ENCODE results near the gene NOL7. TPM values are rescaled to one million over a fixed set of nuclear protein-coding genes. Genes with fewer than 3 reads are reported as not detected.
A peak's percentile ranks its signal among the peaks of the same experiment; 100 is the strongest.

NOL7 gene
- total RNA-seq, 5 donors from 2014 or later (not counting 1 experiment from before 2014, with no cell fraction given) = 46.9 to 62.3 (median 59.3) TPM

DNA sequence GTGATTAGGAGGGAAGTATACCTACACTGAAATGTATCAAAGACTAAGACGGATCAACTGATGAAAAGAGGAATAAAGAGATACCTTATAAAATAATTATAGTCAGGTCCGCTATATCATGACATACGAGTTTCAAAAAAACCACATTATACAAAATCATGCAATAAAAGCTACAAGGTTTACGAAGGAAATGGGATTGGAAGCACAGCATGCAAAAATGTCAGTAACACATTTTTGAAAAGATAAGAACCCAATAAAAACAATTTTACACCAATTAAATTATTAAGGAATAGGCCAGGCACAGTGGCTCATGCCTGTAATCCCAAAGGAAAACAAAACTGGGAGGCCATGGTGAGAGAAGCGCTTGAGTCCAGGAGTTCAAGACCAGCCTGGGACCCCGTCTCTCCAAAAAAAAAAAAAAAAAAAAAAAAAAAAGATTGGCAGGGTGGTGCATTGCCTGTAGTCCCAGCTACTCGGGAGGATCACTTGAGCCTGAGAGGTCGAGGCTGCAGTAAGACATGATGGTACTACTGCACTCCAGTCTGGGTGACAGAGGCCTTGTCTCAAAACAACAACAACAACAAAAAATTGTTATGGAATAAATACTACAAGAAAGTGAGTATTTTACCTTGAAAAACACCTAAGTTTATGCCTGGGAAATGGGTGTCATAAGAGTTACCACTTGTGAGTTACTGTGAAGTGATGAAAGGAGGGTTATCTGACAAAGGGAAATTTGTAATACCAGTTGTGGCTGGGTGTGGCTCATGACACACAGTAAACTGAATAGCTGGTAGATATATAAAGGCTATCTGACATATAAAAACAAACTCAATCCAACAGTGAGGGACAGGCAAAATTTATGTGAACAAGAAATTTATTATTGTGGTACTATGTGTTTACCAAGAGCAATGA lies 51.3 kb downstream of the NOL7 start:
- Histone ChIP-seq H3K27me3 (replicated peaks in 1 of 2; ENCODE audit: control insufficient read depth in 2 of 2, extremely low read depth in 1 of 2, insufficient read depth in 2 of 2, low read length in 1 of 2) (no peaks in the 10 kb centered on the region), H3K4me1 (ENCODE audit: control insufficient read depth in 1 of 2, extremely low read depth in 1 of 2, insufficient read depth in 2 of 2, low read length in 2 of 2) (peaks cover 14 to 16% of the 10 kb centered on the region in 2 experiments), H3K36me3 (ENCODE audit: control insufficient read depth in 2 of 2, extremely low read depth in 1 of 2, insufficient read depth in 1 of 2, low read length in 1 of 2) (no peaks in the 10 kb centered on the region), H3K4me3 (ENCODE audit: control insufficient read depth in 1 of 2, extremely low read depth in 1 of 2, low read length in 1 of 2) (no peak overlapping the region), H3K27ac (ENCODE audit: low read length) (no peak overlapping the region), H3K9me3 (no peaks in the 10 kb centered on the region)
- Mint-ChIP-seq H3K36me3 (peaks cover 3% of the 10 kb centered on the region), H3K27ac (no peak overlapping the region), H3K9me3 (no peaks in the 10 kb centered on the region), H3K4me1 (peaks cover 89 to 94% (median 91%) of the 10 kb centered on the region in 3 donors), H3K4me3 (peak overlapping the region in 2 of 3 donors; percentile 2 to 22), H3K27me3 (no peaks in the 10 kb centered on the region)
- ChIA-PET POLR2A (no interaction called here), CTCF (interaction anchor here in 1 of 2 donors (0.6 kb wide), 1 partner anchor 59 kb away, joined by 5 read pairs; no protein-coding TSS in a partner anchor)
- DNase-seq = peak in 2 of 35 experiments; percentile 10 to 21
- no CpG with 5 or more reads among the region's 8 CpGs for WGBS (ENCODE audit: insufficient coverage)
- peak in 1 of 4 experiments; percentile 61 for ATAC-seq (replicated peaks in 1 of 4)

DNA sequence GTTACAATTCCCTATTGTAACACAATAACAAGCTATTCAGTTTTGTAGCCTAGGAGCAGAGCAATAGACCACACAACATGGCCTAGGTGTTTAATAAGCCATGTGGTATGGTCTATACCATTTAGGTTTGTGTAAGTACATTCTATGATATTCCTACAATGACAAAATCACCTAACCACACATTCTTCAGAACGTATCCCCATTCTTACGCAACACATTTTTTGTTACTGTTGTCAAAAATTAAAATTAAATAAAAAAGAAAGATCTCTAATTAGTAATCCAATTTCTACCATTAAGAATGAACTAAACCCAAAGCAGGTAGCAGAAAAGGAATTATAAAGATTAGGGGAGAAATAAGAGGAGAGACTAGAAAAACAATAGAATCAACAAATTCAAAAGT lies 52.5 kb downstream of the NOL7 start:
- WGBS (ENCODE audit: insufficient coverage) = no CpG with 5 or more reads among the region's 2 CpGs
- POLR2A ChIA-PET = no interaction called here
- no peaks in the 10 kb centered on the region for H3K9me3 Mint-ChIP-seq
- DNase-seq (no peak), ATAC-seq (replicated peaks in 1 of 4) (no peak)
- H3K4me3 Mint-ChIP-seq = no peak overlapping the region
- H3K9me3 ChIP-seq = no peaks in the 10 kb centered on the region
- H3K27me3 ChIP-seq (replicated peaks in 1 of 2; ENCODE audit: control insufficient read depth in 2 of 2, extremely low read depth in 1 of 2, insufficient read depth in 2 of 2, low read length in 1 of 2) = no peaks in the 10 kb centered on the region
- peaks cover 3% of the 10 kb centered on the region for H3K36me3 Mint-ChIP-seq
- no peak overlapping the region for H3K4me3 ChIP-seq (ENCODE audit: control insufficient read depth in 1 of 2, extremely low read depth in 1 of 2, low read length in 1 of 2)
- peaks cover 14 to 15% of the 10 kb centered on the region in 2 experiments for H3K4me1 ChIP-seq (ENCODE audit: control insufficient read depth in 1 of 2, extremely low read depth in 1 of 2, insufficient read depth in 2 of 2, low read length in 2 of 2)
- H3K4me1 Mint-ChIP-seq = peaks cover 89 to 94% (median 91%) of the 10 kb centered on the region in 3 donors
- H3K27ac Mint-ChIP-seq = peak overlapping the region in 1 of 2 donors; percentile 60
- CTCF ChIA-PET = no interaction called here
- no peaks in the 10 kb centered on the region for H3K27me3 Mint-ChIP-seq
- no peak overlapping the region for H3K27ac ChIP-seq (ENCODE audit: low read length)
- H3K36me3 ChIP-seq (ENCODE audit: control insufficient read depth in 2 of 2, extremely low read depth in 1 of 2, insufficient read depth in 1 of 2, low read length in 1 of 2) = no peaks in the 10 kb centered on the region

DNA sequence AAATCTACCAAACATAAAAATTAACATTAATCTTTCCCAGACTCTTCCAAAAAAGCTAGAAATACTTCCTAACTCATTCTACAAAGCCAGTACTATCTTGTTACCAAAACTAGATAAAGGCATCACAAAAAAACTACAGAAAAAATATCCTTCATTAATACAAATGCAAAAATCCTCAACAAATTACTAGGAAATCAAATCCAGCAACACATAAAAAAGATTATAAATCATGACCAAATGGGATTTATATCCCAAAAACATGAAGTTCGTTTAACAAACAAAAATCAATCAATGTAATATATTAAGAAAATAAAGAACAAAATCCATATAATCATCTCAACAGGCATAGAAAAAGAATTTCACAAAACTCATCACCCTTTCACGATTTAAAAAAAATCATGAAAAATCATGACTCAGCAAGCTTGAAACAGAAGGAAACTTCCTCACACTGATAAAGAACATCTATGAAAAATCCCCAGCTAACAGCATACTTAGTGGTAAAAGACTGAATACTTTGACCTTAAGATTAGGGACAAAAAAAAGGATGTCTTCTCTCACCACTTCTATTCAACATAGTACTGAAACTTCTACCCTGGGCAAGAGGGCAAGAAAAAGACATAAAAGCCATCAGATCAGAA lies 53.3 kb downstream of the NOL7 start:
- H3K27ac Mint-ChIP-seq = peak overlapping the region; percentile 7 to 12
- peak in 1 of 4 experiments; percentile 32 for ATAC-seq (replicated peaks in 1 of 4)
- H3K27ac ChIP-seq (ENCODE audit: low read length) = no peak overlapping the region
- no CpG with 5 or more reads among the region's 2 CpGs for WGBS (ENCODE audit: insufficient coverage)
- H3K9me3 ChIP-seq = no peaks in the 10 kb centered on the region
- peaks cover 14 to 15% of the 10 kb centered on the region in 2 experiments for H3K4me1 ChIP-seq (ENCODE audit: control insufficient read depth in 1 of 2, extremely low read depth in 1 of 2, insufficient read depth in 2 of 2, low read length in 2 of 2)
- no peaks in the 10 kb centered on the region for H3K27me3 Mint-ChIP-seq
- H3K36me3 ChIP-seq (ENCODE audit: control insufficient read depth in 2 of 2, extremely low read depth in 1 of 2, insufficient read depth in 1 of 2, low read length in 1 of 2) = no peaks in the 10 kb centered on the region
- no peaks in the 10 kb centered on the region for H3K27me3 ChIP-seq (replicated peaks in 1 of 2; ENCODE audit: control insufficient read depth in 2 of 2, extremely low read depth in 1 of 2, insufficient read depth in 2 of 2, low read length in 1 of 2)
- DNase-seq = peak in 1 of 35 experiments; percentile 33
- CTCF ChIA-PET = interaction anchor here in 1 of 2 donors (0.6 kb wide), 1 partner anchor 126 kb away, joined by 4 read pairs; no protein-coding TSS in a partner anchor
- H3K9me3 Mint-ChIP-seq = no peaks in the 10 kb centered on the region
- H3K36me3 Mint-ChIP-seq = peaks cover 8% of the 10 kb centered on the region
- POLR2A ChIA-PET = no interaction called here
- H3K4me3 Mint-ChIP-seq = peak overlapping the region in 1 of 3 donors; percentile 49
- H3K4me3 ChIP-seq (ENCODE audit: control insufficient read depth in 1 of 2, extremely low read depth in 1 of 2, low read length in 1 of 2) = no peak overlapping the region
- H3K4me1 Mint-ChIP-seq = peaks cover 89 to 94% (median 91%) of the 10 kb centered on the region in 3 donors

DNA sequence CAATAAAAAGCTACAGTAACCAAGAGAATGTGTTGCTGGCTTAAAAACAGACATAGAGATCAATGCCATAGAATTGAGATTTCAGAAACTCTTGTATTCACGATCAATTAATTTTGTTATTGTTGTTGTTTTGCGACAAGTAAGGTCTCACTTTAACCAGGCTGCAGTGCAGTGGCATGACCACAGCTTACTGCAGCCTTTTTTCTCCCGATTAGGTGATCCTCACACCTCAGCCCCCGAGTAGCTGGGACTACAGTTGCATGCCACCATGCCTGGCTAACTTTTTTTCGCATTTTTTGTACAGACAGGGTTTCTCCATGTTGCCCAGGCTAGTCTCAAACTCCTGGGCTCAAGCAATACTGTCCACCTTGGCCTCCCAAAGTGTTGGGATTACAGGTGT lies 54.3 kb downstream of the NOL7 start:
- no peak overlapping the region for H3K4me3 Mint-ChIP-seq
- DNase-seq = no peak
- no peak overlapping the region for H3K4me3 ChIP-seq (ENCODE audit: control insufficient read depth in 1 of 2, extremely low read depth in 1 of 2, low read length in 1 of 2)
- H3K9me3 ChIP-seq = no peaks in the 10 kb centered on the region
- no peaks in the 10 kb centered on the region for H3K27me3 Mint-ChIP-seq
- H3K36me3 ChIP-seq (ENCODE audit: control insufficient read depth in 2 of 2, extremely low read depth in 1 of 2, insufficient read depth in 1 of 2, low read length in 1 of 2) = no peaks in the 10 kb centered on the region
- no peaks in the 10 kb centered on the region for H3K9me3 Mint-ChIP-seq
- ChIA-PET POLR2A (interaction anchor here in 1 of 2 donors (1.3 kb wide), 1 partner anchor 27 kb away, joined by 3 read pairs; no protein-coding TSS in a partner anchor), CTCF (no interaction called here)
- peaks cover 12 to 18% of the 10 kb centered on the region in 2 experiments for H3K4me1 ChIP-seq (ENCODE audit: control insufficient read depth in 1 of 2, extremely low read depth in 1 of 2, insufficient read depth in 2 of 2, low read length in 2 of 2)
- no peak for ATAC-seq (replicated peaks in 1 of 4)
- 90% methylated on average over 3 of the region's 5 CpGs for WGBS (ENCODE audit: insufficient coverage)
- H3K36me3 Mint-ChIP-seq = peaks cover 9% of the 10 kb centered on the region
- no peaks in the 10 kb centered on the region for H3K27me3 ChIP-seq (replicated peaks in 1 of 2; ENCODE audit: control insufficient read depth in 2 of 2, extremely low read depth in 1 of 2, insufficient read depth in 2 of 2, low read length in 1 of 2)
- peaks cover 86 to 90% (median 90%) of the 10 kb centered on the region in 3 donors for H3K4me1 Mint-ChIP-seq
- no peak overlapping the region for H3K27ac ChIP-seq (ENCODE audit: low read length)
- H3K27ac Mint-ChIP-seq = no peak overlapping the region

Other genes with a start within 250 kb of the NOL7 start
- 1 to 10 TPM; 1.9 to 3.2 (median 2.3) TPM for gene GFOD1, start 127.7 kb upstream of the NOL7 start, total RNA-seq
- gene SIRT5, start 40.7 kb upstream of the NOL7 start, total RNA-seq = 10 to 100 TPM; 11.7 to 21.5 (median 16.8) TPM
- gene RANBP9, start 96.5 kb downstream of the NOL7 start, total RNA-seq = 10 to 100 TPM; 44.9 to 59.4 (median 46.8) TPM
- gene MCUR1, start 199.2 kb downstream of the NOL7 start, total RNA-seq = 10 to 100 TPM in 2 of 5 donors, 1 to 10 TPM in 3; 7.1 to 12.6 (median 9.3) TPM